DND-41 (cell line): Measurements from ENCODE around the gene VSIG10L2.
A peak's percentile ranks its signal among the peaks of the same experiment; 100 is the strongest.

ENCODE experiments used
- ATAC-seq: fragments of 200-7000 bp; cut with Tn5 transposase; 3 replicates; pipeline ENCODE4 v1.9.1; 2021; ENCODE audit warnings: low read depth; ENCODE audit not compliant: insufficient read depth
- DNase-seq: peaks from one replicate; pipeline ENCODE4 v3.0.0-alpha.2; 2020
- H2AFZ ChIP-seq: 2 replicates; pipeline ENCODE4 v1.6.0; 2012; ENCODE audit warnings: low read depth, low read length
- H3K27ac ChIP-seq: 2 replicates; pipeline ENCODE4 v1.5.1; 2012; ENCODE audit warnings: low read length, inconsistent platforms
- H3K27me3 ChIP-seq: fragments of 200-600 bp; sonication (generic); 2 replicates; pipeline ENCODE4 v1.6.0; 2012; ENCODE audit warnings: low read length, mild to moderate bottlenecking, inconsistent platforms; ENCODE audit not compliant: insufficient read depth, poor library complexity
- H3K36me3 ChIP-seq: 2 replicates; pipeline ENCODE4 v1.5.1; 2012; ENCODE audit warnings: low read length, inconsistent platforms; ENCODE audit not compliant: insufficient read depth
- H3K4me1 ChIP-seq: 2 replicates; pipeline ENCODE4 v1.5.1; 2012; ENCODE audit warnings: mild to moderate bottlenecking, low read length; ENCODE audit not compliant: insufficient read depth
- H3K4me2 ChIP-seq: 2 replicates; pipeline ENCODE4 v1.6.0; 2012; ENCODE audit warnings: mild to moderate bottlenecking, moderate library complexity, low read length, inconsistent platforms; ENCODE audit not compliant: insufficient read depth
- H3K4me3 ChIP-seq, 2 experiments: fragments of 200-600 bp in 1 of 2; shearing (Covaris generic) in 1 of 2; 2 replicates each; pipeline ENCODE4 v1.5.1; 2012 to 2016; ENCODE audit warnings: inconsistent platforms in 2 of 2, low read length in 2 of 2, mild to moderate bottlenecking in 2 of 2, low read depth in 1 of 2, moderate library complexity in 1 of 2
- H3K79me2 ChIP-seq: 2 replicates; pipeline ENCODE4 v1.6.0; 2012; ENCODE audit warnings: low read length, inconsistent platforms; ENCODE audit not compliant: insufficient read depth
- H3K9ac ChIP-seq: 2 replicates; pipeline ENCODE4 v1.6.0; 2012; ENCODE audit warnings: low read depth, mild to moderate bottlenecking, inconsistent platforms, low read length, moderate library complexity
- H3K9me3 ChIP-seq: 2 replicates; pipeline ENCODE4 v1.5.1; 2012; ENCODE audit warnings: low read length, moderate library complexity, mild to moderate bottlenecking, inconsistent platforms; ENCODE audit not compliant: insufficient read depth, severe bottlenecking
- H4K20me1 ChIP-seq: 2 replicates; pipeline ENCODE4 v1.6.0; 2012; ENCODE audit warnings: low read length; ENCODE audit not compliant: insufficient read depth
- CTCF ChIP-seq: IDR thresholded peaks from 2 replicates; pipeline ENCODE4 v1.5.1; 2012; ENCODE audit warnings: borderline replicate concordance, low read length, moderate library complexity, mild to moderate bottlenecking; ENCODE audit not compliant: poor library complexity, severe bottlenecking; ENCODE audit errors: extremely low read depth
- EZH2 ChIP-seq: IDR thresholded peaks from 3 replicates; pipeline ENCODE4 v1.6.1; 2012; ENCODE audit warnings: borderline replicate concordance, low read depth, mild to moderate bottlenecking, moderate library complexity, low read length, inconsistent platforms; ENCODE audit not compliant: severe bottlenecking

VSIG10L2 gene

GRCh38 chr11:125941619-125942611, 3.9 kb upstream of the VSIG10L2 start:
- TF ChIP-seq CTCF (peak; percentile 84), EZH2 (no peak)
- H3K4me2 ChIP-seq: no peak overlapping the region
- H2AFZ ChIP-seq: no peak overlapping the region

GRCh38 chr11:125942771-125943428, 2.9 kb upstream of the VSIG10L2 start:
- Histone ChIP-seq H3K36me3 (no peaks in the 10 kb centered on the region), H3K9me3 (no peaks in the 10 kb centered on the region), H3K4me2 (no peak overlapping the region), H3K27ac (no peak overlapping the region), H3K9ac (no peak overlapping the region), H3K27me3 (no peaks in the 10 kb centered on the region), H3K4me3 (no peak overlapping the region), H3K4me1 (peaks cover 8% of the 10 kb centered on the region), H4K20me1 (no peaks in the 10 kb centered on the region), H3K79me2 (no peaks in the 10 kb centered on the region), H2AFZ (no peak overlapping the region)
- TF ChIP-seq CTCF (no peak), EZH2 (no peak)
- ATAC-seq (no peak), DNase-seq (no peak)

More at GRCh38 chr11:125941619-125942611, 3.9 kb upstream of the VSIG10L2 start:
- Histone ChIP-seq H3K4me3 (no peak overlapping the region), H3K9me3 (no peaks in the 10 kb centered on the region), H3K79me2 (no peaks in the 10 kb centered on the region), H3K27ac (no peak overlapping the region), H3K27me3 (no peaks in the 10 kb centered on the region), H4K20me1 (no peaks in the 10 kb centered on the region), H3K9ac (no peak overlapping the region), H3K4me1 (peaks cover 8% of the 10 kb centered on the region), H3K36me3 (no peaks in the 10 kb centered on the region)
- DNase-seq (peak; percentile 63), ATAC-seq (peak; percentile 92)

GRCh38 chr11:125943661-125944349, 2.0 kb upstream of the VSIG10L2 start:
- Histone ChIP-seq H3K4me3 (no peak overlapping the region), H3K9me3 (no peaks in the 10 kb centered on the region), H3K4me1 (peaks cover under 1% of the 10 kb centered on the region; the same call in 1 of the 2 replicates), H3K36me3 (no peaks in the 10 kb centered on the region), H2AFZ (no peak overlapping the region), H3K27ac (no peak overlapping the region), H4K20me1 (no peaks in the 10 kb centered on the region), H3K27me3 (no peaks in the 10 kb centered on the region), H3K4me2 (no peak overlapping the region), H3K79me2 (no peaks in the 10 kb centered on the region), H3K9ac (no peak overlapping the region)
- DNase-seq (no peak), ATAC-seq (no peak)
- TF ChIP-seq EZH2 (no peak), CTCF (no peak)
